Measurements from ENCODE around the gene JARID2.

DNA sequence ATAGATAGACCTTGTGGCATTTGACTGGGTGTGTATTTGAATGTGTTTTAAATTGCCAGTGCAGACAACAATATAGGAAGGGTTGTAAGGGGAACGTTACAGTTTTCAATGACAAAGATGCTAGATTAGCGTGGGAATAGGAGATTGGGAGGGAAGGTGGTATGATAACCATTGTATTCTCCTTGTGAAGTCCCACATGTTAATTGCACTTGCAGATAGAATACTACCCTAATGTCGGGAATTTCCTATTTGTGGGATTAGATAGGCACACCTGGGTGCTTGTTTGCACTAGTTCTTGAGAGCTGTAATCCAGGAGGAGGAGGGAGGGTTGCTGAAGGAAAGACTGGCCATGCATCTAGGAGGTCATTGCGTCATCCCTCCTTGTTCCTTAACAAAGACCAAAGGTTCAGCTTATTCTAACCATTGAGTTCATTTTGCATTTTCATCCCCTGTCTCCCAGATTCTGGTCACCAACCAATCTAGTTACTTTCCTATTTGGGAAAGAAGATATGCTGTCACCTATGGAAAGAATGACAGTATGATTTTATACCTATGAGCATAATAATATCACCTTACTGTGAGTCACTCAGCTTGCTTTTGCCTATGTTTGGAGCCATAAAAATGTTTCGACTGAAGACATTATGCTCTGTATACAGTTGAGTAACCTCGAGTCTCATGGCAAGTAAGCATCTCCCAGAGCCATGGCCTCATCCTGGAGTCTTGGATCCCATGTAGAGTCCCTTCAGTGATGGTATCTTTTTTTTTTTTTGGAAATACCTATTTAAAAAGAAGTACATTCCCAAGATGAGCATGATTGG is 215.5 kb downstream of the JARID2 start:
- TF ChIP-seq, protein P1, sequence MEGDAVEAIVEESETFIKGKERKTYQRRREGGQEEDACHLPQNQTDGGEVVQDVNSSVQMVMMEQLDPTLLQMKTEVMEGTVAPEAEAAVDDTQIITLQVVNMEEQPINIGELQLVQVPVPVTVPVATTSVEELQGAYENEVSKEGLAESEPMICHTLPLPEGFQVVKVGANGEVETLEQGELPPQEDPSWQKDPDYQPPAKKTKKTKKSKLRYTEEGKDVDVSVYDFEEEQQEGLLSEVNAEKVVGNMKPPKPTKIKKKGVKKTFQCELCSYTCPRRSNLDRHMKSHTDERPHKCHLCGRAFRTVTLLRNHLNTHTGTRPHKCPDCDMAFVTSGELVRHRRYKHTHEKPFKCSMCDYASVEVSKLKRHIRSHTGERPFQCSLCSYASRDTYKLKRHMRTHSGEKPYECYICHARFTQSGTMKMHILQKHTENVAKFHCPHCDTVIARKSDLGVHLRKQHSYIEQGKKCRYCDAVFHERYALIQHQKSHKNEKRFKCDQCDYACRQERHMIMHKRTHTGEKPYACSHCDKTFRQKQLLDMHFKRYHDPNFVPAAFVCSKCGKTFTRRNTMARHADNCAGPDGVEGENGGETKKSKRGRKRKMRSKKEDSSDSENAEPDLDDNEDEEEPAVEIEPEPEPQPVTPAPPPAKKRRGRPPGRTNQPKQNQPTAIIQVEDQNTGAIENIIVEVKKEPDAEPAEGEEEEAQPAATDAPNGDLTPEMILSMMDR (IDR thresholded peaks at IDR 0.05), result no peak
- TF ChIP-seq EP300 (IDR thresholded peaks at IDR 0.05), result no peak
- no peak for TF ChIP-seq POLR2AphosphoS5 (IDR thresholded peaks at IDR 0.05)
- no peak for TF ChIP-seq POLR2A (IDR thresholded peaks at IDR 0.05)

Data from suprapubic skin (tissue), 4 donors.